ENCODE results near the gene GBX1.

Gene GBX1

DNA sequence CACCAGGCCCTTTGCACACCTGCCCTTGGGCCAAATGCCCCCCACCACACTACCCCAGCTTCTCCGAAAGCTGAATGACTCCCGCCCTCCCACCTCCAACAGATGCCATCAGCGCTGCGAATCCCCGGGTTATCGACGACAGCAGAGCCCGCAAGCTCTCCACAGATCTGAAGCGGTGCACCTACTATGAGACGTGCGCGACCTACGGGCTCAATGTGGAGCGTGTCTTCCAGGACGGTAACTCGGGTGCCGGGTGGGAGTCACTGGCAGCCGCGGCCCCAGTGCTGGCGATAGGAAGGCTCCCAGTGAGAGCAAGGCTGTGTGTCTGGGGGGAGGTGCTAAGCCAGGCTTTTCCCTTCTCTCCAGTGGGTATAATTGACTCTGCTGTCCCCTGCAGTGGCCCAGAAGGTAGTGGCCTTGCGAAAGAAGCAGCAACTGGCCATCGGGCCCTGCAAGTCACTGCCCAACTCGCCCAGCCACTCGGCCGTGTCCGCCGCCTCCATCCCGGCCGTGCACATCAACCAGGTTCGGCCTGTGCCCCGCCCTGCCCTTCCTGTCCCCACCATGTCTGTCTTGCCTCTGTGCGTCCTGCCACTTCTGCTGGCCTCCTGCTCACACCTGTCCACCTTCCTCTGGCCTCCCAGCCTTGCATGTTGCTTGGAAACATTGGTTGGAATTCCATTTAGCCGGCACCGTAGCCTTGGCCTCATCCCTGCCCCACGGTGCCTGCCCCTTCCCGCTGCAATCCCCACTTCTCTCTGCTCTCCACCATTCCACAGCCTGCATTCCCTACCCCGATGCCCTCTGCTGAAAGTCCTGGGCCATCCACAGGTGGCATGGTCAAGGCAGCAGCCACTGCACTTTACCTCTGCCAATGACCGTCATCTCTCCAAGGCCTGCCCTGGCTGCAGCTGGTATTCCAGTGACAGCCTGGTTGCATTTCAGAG lies 49.1 kb downstream of the GBX1 start:
- intact Hi-C loops (cut with micrococcal nuclease): loop anchor here (10.0 kb wide), 1 partner anchor 64 kb away; the partner anchor contains the start of genes CDK5 and SLC4A2
- no peak overlapping the region for H3K27ac Mint-ChIP-seq
- H3K4me1 Mint-ChIP-seq (ENCODE audit: low read depth): peaks cover 16% of the 10 kb centered on the region
- peaks cover 88% of the 10 kb centered on the region for H3K36me3 Mint-ChIP-seq (ENCODE audit: low read depth)
- H3K4me3 Mint-ChIP-seq: no peak overlapping the region
- no peaks in the 10 kb centered on the region for H3K9me3 Mint-ChIP-seq
- H3K27me3 Mint-ChIP-seq: peaks cover 11% of the 10 kb centered on the region

GRCh38 chr7:151117565-151117964 lies 49.9 kb downstream of the GBX1 start:
- Mint-ChIP-seq H3K27ac (no peak overlapping the region), H3K4me3 (no peak overlapping the region), H3K9me3 (no peaks in the 10 kb centered on the region), H3K36me3 (ENCODE audit: low read depth) (peaks cover 88% of the 10 kb centered on the region), H3K4me1 (ENCODE audit: low read depth) (peaks cover 23% of the 10 kb centered on the region), H3K27me3 (peaks cover 19% of the 10 kb centered on the region)
- intact Hi-C loops (cut with micrococcal nuclease): loop anchor here (10.0 kb wide), 1 partner anchor 63 kb away; the partner anchor contains the start of genes CDK5 and SLC4A2

DNA sequence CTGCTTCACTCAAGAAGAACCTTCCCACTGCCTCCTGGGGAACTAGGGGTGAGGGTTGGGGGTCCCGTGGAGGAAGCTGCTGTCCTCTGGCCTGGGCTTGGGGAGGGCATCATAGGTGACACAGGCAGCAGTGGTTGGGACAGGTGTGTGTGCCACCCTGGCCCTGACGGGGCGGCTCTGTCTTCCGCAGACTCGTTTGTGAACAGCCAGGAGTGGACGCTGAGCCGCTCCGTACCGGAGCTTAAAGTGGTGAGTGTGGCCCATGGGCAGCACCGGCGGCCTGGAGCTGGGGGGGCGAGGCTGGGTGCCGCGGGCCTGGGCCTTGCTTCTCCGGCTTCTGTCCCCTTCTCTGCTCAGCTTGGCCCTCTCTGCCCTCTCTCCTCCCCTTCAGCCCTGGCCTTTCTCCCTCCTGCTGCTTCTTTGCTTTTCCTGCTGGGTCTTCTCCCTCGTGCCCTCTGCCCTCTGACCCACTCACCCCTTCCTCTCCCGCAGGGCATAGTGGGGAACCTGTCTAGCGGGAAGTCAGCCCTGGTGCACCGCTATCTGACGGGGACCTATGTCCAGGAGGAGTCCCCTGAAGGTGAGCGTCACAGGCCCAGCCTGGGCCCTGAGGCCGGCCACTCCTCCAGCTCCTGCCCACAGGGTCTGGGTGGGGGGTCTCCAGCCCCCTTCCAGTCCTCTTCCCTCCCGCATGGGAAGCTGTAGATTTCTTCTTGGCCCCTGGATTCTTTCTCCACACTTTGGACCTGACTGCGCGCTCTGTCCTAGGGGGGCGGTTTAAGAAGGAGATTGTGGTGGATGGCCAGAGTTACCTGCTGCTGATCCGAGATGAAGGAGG lies 50.7 kb downstream of the GBX1 start:
- intact Hi-C loops (cut with micrococcal nuclease): loop anchor here (10.0 kb wide), 1 partner anchor 62 kb away; the partner anchor contains the start of genes CDK5 and SLC4A2
- Mint-ChIP-seq H3K4me3 (no peak overlapping the region), H3K36me3 (ENCODE audit: low read depth) (peaks cover 88% of the 10 kb centered on the region), H3K4me1 (ENCODE audit: low read depth) (peaks cover 29% of the 10 kb centered on the region), H3K27ac (no peak overlapping the region), H3K9me3 (no peaks in the 10 kb centered on the region), H3K27me3 (peaks cover 25% of the 10 kb centered on the region)

DNA sequence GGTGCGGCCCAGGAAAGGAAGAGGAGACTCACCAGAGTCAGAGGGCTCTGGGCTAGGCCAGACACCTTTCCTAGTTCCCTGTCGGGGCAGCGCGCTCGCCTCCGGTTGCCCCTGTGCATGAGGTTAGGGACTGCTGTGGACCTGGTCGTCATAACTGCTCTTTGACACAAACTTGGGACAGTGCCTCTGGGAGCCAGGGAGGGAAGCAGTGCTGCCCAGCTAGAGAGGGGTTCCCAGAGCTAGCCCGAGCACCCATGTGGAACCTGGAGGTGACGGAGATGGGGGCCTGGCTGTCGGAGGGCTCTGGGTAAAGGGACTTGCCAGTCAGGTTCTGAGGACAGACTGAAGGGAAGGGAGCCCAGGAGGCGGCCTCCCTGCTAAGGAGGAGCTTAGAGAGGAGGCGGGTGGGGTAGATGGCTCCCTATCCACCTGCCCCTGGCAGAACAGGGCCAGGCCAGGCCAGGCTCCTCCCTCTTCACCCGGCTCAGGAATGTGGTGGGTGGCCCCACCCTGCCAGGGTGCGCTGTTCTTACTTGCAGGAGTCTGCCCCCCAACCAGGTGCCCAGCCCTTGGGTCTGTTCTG lies 51.6 kb downstream of the GBX1 start:
- Mint-ChIP-seq H3K27ac (no peak overlapping the region), H3K36me3 (ENCODE audit: low read depth) (peaks cover 86% of the 10 kb centered on the region), H3K27me3 (peaks cover 25% of the 10 kb centered on the region), H3K9me3 (no peaks in the 10 kb centered on the region), H3K4me3 (no peak overlapping the region), H3K4me1 (ENCODE audit: low read depth) (peaks cover 31% of the 10 kb centered on the region)
- intact Hi-C loops (cut with micrococcal nuclease): loop anchor here (10.0 kb wide), 1 partner anchor 61 kb away; the partner anchor contains the start of genes CDK5 and SLC4A2

DNA sequence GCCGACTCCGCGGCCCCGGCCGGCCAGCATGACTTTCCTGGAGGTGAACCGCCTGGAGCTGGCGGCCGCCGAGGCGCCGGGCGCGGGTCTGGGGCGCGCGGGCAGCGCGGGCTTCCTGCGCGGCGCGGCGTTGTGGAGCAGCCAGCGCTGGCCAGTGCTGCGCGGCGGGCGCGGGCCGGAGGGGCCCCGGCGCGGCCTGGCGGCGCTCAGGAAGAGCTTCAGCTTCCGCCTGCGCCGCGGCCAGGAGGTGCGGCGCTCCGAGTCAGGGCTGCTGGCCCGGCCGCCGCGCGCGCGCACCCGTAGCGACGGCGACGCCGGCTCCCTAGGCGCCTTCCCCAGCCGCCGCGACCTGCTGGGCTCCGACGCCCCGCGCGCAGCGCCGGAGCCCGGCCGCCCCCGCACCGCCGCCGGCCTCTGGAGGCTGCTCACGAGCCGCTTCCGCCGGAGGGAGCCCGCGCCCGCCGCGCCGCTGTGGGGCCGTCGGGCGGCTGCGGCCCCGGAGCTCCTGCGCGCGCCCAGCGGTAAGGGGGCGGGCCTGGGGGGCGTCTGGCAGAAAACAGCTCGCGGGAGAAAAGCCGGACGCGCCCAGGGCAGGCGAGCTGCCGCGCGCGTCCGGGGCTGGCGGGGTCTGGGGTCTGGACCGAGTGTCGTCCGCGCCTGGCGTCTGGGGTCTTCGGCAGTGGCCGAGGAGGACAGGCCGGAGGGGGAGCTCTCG lies 52.2 kb downstream of the GBX1 start:
- Mint-ChIP-seq H3K4me1 (ENCODE audit: low read depth) (peaks cover 37% of the 10 kb centered on the region), H3K9me3 (no peaks in the 10 kb centered on the region), H3K36me3 (ENCODE audit: low read depth) (peaks cover 80% of the 10 kb centered on the region), H3K4me3 (no peak overlapping the region), H3K27me3 (peaks cover 25% of the 10 kb centered on the region), H3K27ac (no peak overlapping the region)
- intact Hi-C loops (cut with micrococcal nuclease): loop anchor here (10.0 kb wide), 1 partner anchor 60 kb away; the partner anchor contains the start of genes CDK5 and SLC4A2

DNA sequence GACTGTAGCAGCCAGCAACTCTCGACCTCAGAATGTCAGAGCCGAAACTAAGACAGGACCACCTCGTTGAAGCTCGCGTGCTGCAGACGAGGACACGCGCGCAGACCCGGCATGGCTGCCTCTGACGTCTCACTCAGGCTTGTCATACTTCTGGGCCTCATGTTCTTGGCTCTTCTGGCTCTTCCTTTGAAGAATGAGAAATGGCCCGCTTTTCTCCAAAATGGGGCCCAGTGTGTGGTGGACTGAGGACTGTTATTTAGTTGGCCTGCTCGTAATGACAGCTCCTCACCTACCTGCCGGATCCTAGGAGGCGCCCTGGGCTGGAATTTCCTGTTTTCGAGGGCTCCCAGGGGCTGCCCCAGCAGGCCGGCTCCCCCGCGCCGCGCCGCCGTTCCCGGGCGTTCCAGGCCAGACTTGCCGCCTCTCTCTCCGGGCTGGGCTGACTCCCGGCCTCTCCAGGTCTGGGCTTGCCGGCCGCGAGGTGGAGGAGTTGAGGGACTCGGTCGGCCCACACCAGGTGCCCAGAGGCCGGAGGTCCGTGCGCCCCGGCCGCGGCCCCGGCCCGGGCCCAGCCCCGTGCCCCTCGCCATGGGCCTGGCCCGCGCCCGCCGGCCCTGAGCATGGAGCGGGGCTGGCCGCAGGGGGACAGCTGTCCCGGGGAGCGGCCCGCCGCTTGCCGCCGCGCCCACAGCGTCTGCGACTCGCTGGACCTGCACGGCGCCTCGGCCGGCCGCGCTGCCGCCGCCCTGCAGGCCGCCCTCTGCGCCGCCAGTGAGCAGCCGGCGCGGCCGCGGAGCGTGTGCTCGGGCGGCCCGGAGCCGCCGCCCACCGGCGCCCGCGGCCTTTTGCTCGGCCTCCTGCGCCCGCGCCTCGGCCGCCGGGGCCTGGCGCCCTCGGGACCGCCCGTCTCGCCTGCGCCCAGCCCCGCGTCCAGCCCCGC lies 53.1 kb downstream of the GBX1 start:
- no peak overlapping the region for H3K27ac Mint-ChIP-seq
- peaks cover 45% of the 10 kb centered on the region for H3K4me1 Mint-ChIP-seq (ENCODE audit: low read depth)
- H3K4me3 Mint-ChIP-seq: no peak overlapping the region
- peaks cover 71% of the 10 kb centered on the region for H3K36me3 Mint-ChIP-seq (ENCODE audit: low read depth)
- intact Hi-C loops (cut with micrococcal nuclease): loop anchor here (10.0 kb wide), 1 partner anchor 60 kb away; the partner anchor contains the start of genes CDK5 and SLC4A2
- H3K9me3 Mint-ChIP-seq: no peaks in the 10 kb centered on the region
- H3K27me3 Mint-ChIP-seq: peaks cover 25% of the 10 kb centered on the region

- intact Hi-C loops (cut with micrococcal nuclease): loop anchor here (10.0 kb wide), 1 partner anchor 59 kb away; the partner anchor contains the start of genes CDK5 and SLC4A2
- Mint-ChIP-seq H3K4me3 (no peak overlapping the region), H3K27ac (no peak overlapping the region), H3K4me1 (ENCODE audit: low read depth) (peaks cover 46% of the 10 kb centered on the region), H3K36me3 (ENCODE audit: low read depth) (peaks cover 64% of the 10 kb centered on the region), H3K9me3 (no peaks in the 10 kb centered on the region), H3K27me3 (peaks cover 25% of the 10 kb centered on the region)
Observed at GRCh38 chr7:151113344-151114150, 53.9 kb downstream of the GBX1 start.

DNA sequence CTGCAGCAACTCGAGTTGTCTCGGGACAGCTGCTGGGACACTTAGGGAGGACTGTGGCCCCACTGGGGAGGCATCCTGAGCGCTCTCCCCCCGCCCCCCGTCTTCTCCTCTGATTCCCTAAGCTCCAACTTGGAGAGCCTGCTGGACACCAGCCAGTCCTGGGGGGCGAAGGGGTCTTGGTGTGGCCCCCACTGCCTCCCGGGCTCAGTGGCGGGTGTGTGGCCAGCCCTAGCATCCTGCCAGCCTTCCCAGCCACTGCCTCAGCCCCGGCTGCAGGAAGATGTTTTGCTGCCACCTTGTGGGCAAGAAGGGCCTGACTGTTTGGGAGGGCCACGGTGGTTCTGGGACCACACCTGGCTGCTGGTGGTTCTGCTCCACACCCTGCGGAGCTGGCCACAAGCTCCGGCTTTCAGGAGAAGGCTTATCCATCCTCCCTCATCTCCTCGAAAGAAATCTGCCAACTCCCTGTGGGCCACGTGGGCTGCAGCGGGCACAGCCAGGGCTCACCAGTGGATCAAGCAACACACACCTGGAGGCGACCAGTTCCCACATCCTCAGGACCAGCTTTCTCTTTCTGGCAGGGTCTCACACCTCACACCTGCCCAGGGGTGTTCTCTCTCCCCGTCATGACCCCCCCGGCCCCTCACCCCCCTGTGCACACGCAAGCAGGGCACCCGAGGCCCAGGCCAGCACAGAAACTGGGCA lies 56.4 kb downstream of the GBX1 start:
- Mint-ChIP-seq H3K27ac (no peak overlapping the region), H3K4me1 (ENCODE audit: low read depth) (peaks cover 46% of the 10 kb centered on the region)
- intact Hi-C loops (cut with micrococcal nuclease): loop anchor here (2.0 to 10.0 kb wide), 2 partner anchors 30 to 56 kb away; partner anchors contain the start of genes CDK5, FASTK and SLC4A2

GRCh38 chr7:151110236-151110940 lies 57.1 kb downstream of the GBX1 start:
- Mint-ChIP-seq H3K4me1 (ENCODE audit: low read depth) (peaks cover 46% of the 10 kb centered on the region), H3K27ac (no peak overlapping the region), H3K27me3 (peaks cover 25% of the 10 kb centered on the region), H3K9me3 (no peaks in the 10 kb centered on the region), H3K4me3 (no peak overlapping the region), H3K36me3 (ENCODE audit: low read depth) (peaks cover 55% of the 10 kb centered on the region)
- intact Hi-C loops (cut with micrococcal nuclease): loop anchor here (2.0 to 10.0 kb wide), 2 partner anchors 30 to 56 kb away; partner anchors contain the start of genes CDK5, FASTK and SLC4A2

More for the DNA sequence above, 56.4 kb downstream of the GBX1 start:
- Mint-ChIP-seq H3K36me3 (ENCODE audit: low read depth) (peaks cover 53% of the 10 kb centered on the region), H3K9me3 (no peaks in the 10 kb centered on the region), H3K27me3 (peaks cover 25% of the 10 kb centered on the region), H3K4me3 (no peak overlapping the region)

- Mint-ChIP-seq H3K4me3 (no peak overlapping the region), H3K9me3 (no peaks in the 10 kb centered on the region), H3K27me3 (peaks cover 25% of the 10 kb centered on the region), H3K27ac (no peak overlapping the region), H3K36me3 (ENCODE audit: low read depth) (peaks cover 62% of the 10 kb centered on the region), H3K4me1 (ENCODE audit: low read depth) (peaks cover 52% of the 10 kb centered on the region)
- intact Hi-C loops (cut with micrococcal nuclease): loop anchor here (2.0 to 10.0 kb wide), 2 partner anchors 29 to 55 kb away; partner anchors contain the start of genes CDK5, FASTK and SLC4A2
Observed at GRCh38 chr7:151109094-151110048, 58.1 kb downstream of the GBX1 start.

Measured in dendritic cell treated with granulocyte-macrophage colony-stimulating factor and Interleukin-4, amounts not matched to agents 40 ng/mL and 50 ng/mL, for 4 days (primary cell).